ENCODE results near the gene TTC39B.

GRCh38 chr9:15305470-15305869 is 1.5 kb downstream of the TTC39B start:
- TF ChIP-seq CTCF (IDR thresholded peaks at IDR 0.05) (no peak), EZH2phosphoT487 (IDR thresholded peaks at IDR 0.05) (no peak), EZH2 (IDR thresholded peaks at IDR 0.05) (no peak)

All from neural progenitor cell (in vitro differentiated cells).